Sigmoid colon (tissue), 7 donors: ENCODE data around the gene PRTG. TPM values are rescaled to one million over a fixed set of nuclear protein-coding genes. Genes with fewer than 3 reads are reported as not detected.
"Not testable (repeated sequence)": the region's sequence is repeated elsewhere in the genome, so short reads cannot be mapped to it uniquely, and the experiment has no call there.

Experiments
- DNase-seq: peaks from one replicate; pipeline ENCODE4 v3.0.0-alpha.2; 2019
- H3K27ac ChIP-seq, 4 donors: fragments of 200-600 bp; sonication (generic); one replicate each; pipeline ENCODE4 v1.5.1; 2016 to 2019; ENCODE audit warnings: mild to moderate bottlenecking in 1 of 4
- H3K27me3 ChIP-seq, 3 donors: fragments of 200-600 bp; sonication (generic); one replicate each; pipeline ENCODE4 v1.5.1; 2019; ENCODE audit warnings: mild to moderate bottlenecking in 1 of 3
- H3K36me3 ChIP-seq, 4 donors: fragments of 200-600 bp; sonication (generic); one replicate each; pipeline ENCODE4 v1.5.1; 2016 to 2019
- H3K4me1 ChIP-seq, 4 donors: fragments of 200-600 bp; sonication (generic); one replicate each; pipeline ENCODE4 v1.5.1; 2017 to 2019
- H3K4me3 ChIP-seq, 4 donors: fragments of 200-600 bp; sonication (generic); one replicate each; pipeline ENCODE4 v1.5.1; 2017 to 2019; ENCODE audit warnings: mild to moderate bottlenecking in 2 of 4, moderate library complexity in 1 of 4
- H3K9me3 ChIP-seq, 4 donors: fragments of 200-600 bp in 3 of 4; sonication (generic) in 3 of 4; one replicate each; pipeline versions ENCODE4 v1.5.1 to v1.6.1; 2013 to 2019
- EP300 ChIP-seq, 4 donors: sonication (generic); formaldehyde crosslinking; IDR thresholded peaks; one replicate each; pipeline ENCODE4 v1.6.1; 2017; ENCODE audit warnings: antibody characterized with exemption in 4 of 4
- POLR2A ChIP-seq, 2 donors: fragments of 450-650 bp; IDR thresholded peaks; one replicate each; pipeline ENCODE4 v1.6.1; 2016; ENCODE audit warnings: antibody characterized with exemption in 2 of 2, mild to moderate bottlenecking in 2 of 2, moderate library complexity in 2 of 2
- POLR2AphosphoS5 ChIP-seq, 4 donors: sonication (generic); formaldehyde crosslinking; IDR thresholded peaks; one replicate each; pipeline ENCODE4 v1.6.1; 2017; ENCODE audit warnings: antibody characterized with exemption in 4 of 4
- WGBS, 2 donors: extraction: QIAGEN DNeasy Blood & Tissue Kit; methylation state at CpG; one replicate each; pipeline ENCODE4 v1.1.7; 2013; 5-methylcytosine and 5-hydroxymethylcytosine counted together
- intact Hi-C: fragments of 100-400 bp; cut with DNase I; formaldehyde crosslinking; loops from one replicate; pipeline ENCODE4 v1.15.1; 2023
- polyA plus RNA-seq, 3 donors: library from polyadenylated mRNA; stranded (reverse); fragments of 200-250 nt; gene quantifications; one replicate each; pipeline ENCODE4 v1.2.3, GENCODE V29; 2013
- total RNA-seq, 4 donors: library from RNA; depleted of rRNA; stranded (reverse); fragments of >200 nt; gene quantifications; one replicate each; pipeline ENCODE4 v1.1.0, GENCODE V29; 2016
- TF ChIP-seq, protein P1 (sequence below), 4 experiments: fragments of 450-650 bp in 3 of 4; fragments of 200-600 bp in 1 of 4; IDR thresholded peaks; one replicate each; pipeline ENCODE4 v1.5.1; 2016 to 2019; ENCODE audit warnings: antibody characterized with exemption in 4 of 4, mild to moderate bottlenecking in 3 of 4, moderate library complexity in 2 of 4
- donor health status: healthy with polysubstance abuse.
- donor health status: Bipolar disorder and iron deficiency.
- donor health status: healthy.

PRTG gene
- total and polyA plus RNA-seq, 7 donors = 0.42 to 5.3 (median 2.1) TPM; not detected in 2

DNA sequence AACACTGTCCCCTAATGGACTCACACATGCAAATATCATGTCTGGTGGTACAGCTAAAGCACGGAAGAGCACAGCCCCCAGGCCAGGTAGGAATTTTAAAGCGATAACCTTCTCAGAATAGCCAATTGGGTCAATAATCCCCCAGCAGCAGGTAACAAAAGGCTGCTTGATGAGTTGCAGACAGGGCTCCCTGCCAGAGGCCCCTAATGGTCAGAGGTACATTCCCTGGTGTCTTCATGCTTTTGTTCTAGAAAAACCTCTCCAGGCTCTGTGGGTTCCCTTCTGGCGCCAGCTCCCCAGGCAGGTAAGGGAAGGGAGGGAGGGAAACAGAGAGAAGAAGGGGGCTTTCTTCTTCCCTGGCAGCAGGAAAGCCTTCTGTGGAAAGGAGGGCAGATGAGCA, 43.4 kb upstream of the PRTG start:
- DNase-seq = no peak
- Histone ChIP-seq H3K27ac (no peak overlapping the region), H3K4me1 (peaks cover 0 to 8% (median 0%) of the 10 kb centered on the region in 4 donors), H3K36me3 (no peaks in the 10 kb centered on the region), H3K9me3 (no peaks in the 10 kb centered on the region), H3K4me3 (no peak overlapping the region), H3K27me3 (no peaks in the 10 kb centered on the region)
- intact Hi-C loops = no loop called here
- 91% methylated on average over 3 of the region's 3 CpGs for WGBS, 2 donors
- TF ChIP-seq POLR2A (IDR thresholded peaks at IDR 0.05) = no peak
- no peak for TF ChIP-seq EP300 (IDR thresholded peaks at IDR 0.05)
- no peak for TF ChIP-seq POLR2AphosphoS5 (IDR thresholded peaks at IDR 0.05)
- TF ChIP-seq, protein P1, sequence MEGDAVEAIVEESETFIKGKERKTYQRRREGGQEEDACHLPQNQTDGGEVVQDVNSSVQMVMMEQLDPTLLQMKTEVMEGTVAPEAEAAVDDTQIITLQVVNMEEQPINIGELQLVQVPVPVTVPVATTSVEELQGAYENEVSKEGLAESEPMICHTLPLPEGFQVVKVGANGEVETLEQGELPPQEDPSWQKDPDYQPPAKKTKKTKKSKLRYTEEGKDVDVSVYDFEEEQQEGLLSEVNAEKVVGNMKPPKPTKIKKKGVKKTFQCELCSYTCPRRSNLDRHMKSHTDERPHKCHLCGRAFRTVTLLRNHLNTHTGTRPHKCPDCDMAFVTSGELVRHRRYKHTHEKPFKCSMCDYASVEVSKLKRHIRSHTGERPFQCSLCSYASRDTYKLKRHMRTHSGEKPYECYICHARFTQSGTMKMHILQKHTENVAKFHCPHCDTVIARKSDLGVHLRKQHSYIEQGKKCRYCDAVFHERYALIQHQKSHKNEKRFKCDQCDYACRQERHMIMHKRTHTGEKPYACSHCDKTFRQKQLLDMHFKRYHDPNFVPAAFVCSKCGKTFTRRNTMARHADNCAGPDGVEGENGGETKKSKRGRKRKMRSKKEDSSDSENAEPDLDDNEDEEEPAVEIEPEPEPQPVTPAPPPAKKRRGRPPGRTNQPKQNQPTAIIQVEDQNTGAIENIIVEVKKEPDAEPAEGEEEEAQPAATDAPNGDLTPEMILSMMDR (IDR thresholded peaks at IDR 0.05) = no peak

- H3K27me3 ChIP-seq, H3K27ac ChIP-seq, H3K4me3 ChIP-seq, DNase-seq, H3K36me3 ChIP-seq, H3K4me1 ChIP-seq, intact Hi-C loops, H3K9me3 ChIP-seq: not testable (repeated sequence)
- WGBS, 2 donors = 87 to 90% methylated on average over 9 of the region's 9 CpGs
Measured at GRCh38 chr15:55785593-55785992, 42.6 kb upstream of the PRTG start.

DNA sequence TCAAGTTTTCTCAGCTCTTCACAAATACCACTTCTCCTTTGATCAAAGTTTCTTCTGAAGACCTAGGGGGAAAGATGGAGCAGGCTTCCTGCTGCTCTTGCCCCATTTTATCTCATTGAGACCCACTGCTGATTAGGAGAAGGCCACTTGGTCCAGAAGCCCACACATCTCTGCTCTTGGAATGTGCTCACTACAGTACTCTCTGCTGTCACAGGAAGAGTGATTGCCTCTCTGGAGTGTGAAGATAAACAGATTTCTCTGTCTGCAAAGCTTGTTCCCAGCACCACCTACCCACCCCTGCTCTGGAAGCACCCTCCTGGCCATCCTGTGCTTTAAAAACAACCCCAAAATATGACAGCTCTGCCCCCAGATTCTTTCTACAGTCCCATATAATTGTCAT, 41.3 kb upstream of the PRTG start:
- TF ChIP-seq, protein P1 (IDR thresholded peaks at IDR 0.05) = no peak
- no peak for TF ChIP-seq EP300 (IDR thresholded peaks at IDR 0.05)
- TF ChIP-seq POLR2AphosphoS5 (IDR thresholded peaks at IDR 0.05) = no peak
- TF ChIP-seq POLR2A (IDR thresholded peaks at IDR 0.05) = no peak
- H3K27ac ChIP-seq = no peak overlapping the region
- H3K4me1 ChIP-seq = peaks cover 0 to 8% (median 0%) of the 10 kb centered on the region in 4 donors
- no peak for DNase-seq
- H3K4me3 ChIP-seq = no peak overlapping the region
- no peaks in the 10 kb centered on the region for H3K36me3 ChIP-seq
- H3K9me3 ChIP-seq = no peaks in the 10 kb centered on the region
- no peaks in the 10 kb centered on the region for H3K27me3 ChIP-seq
- intact Hi-C loops = no loop called here

DNA sequence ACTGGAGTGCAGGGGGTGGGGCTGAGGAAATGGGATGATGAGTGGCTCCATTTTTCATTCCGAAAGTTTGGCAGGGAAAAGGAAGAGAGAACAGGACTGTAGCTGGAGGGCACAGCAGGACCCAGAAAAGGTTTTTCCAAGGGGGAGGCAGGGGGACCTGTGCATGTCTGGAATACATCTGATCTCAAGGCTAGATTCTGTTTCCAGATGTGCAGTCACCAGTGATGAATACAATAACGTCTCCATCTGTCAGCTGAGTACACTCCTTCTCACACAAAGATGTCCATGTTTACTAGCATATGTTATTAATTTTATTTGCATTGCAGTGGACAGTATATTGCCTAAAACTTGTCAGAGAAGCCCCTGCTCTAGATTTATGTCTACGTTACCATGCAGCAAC, 39.9 kb upstream of the PRTG start:
- intact Hi-C loops = no loop called here
- Histone ChIP-seq H3K4me1 (peaks cover 0 to 8% (median 0%) of the 10 kb centered on the region in 4 donors), H3K9me3 (no peaks in the 10 kb centered on the region), H3K4me3 (no peak overlapping the region), H3K27me3 (no peaks in the 10 kb centered on the region), H3K27ac (no peak overlapping the region), H3K36me3 (no peaks in the 10 kb centered on the region)
- no peak for TF ChIP-seq EP300 (IDR thresholded peaks at IDR 0.05)
- no peak for TF ChIP-seq POLR2A (IDR thresholded peaks at IDR 0.05)
- TF ChIP-seq, protein P1 (IDR thresholded peaks at IDR 0.05) = no peak
- no peak for TF ChIP-seq POLR2AphosphoS5 (IDR thresholded peaks at IDR 0.05)
- WGBS, 2 donors = 67 to 80% methylated on average over 3 of the region's 3 CpGs
- no peak for DNase-seq

- no peak for DNase-seq
- no peaks in the 10 kb centered on the region for H3K27me3 ChIP-seq
- TF ChIP-seq, protein P1 (IDR thresholded peaks at IDR 0.05) = no peak
- TF ChIP-seq POLR2AphosphoS5 (IDR thresholded peaks at IDR 0.05) (no peak), EP300 (IDR thresholded peaks at IDR 0.05) (no peak), POLR2A (IDR thresholded peaks at IDR 0.05) (no peak)
- 53 to 84% methylated on average over 1 to 2 of the region's 2 CpGs for WGBS, 2 donors
- no peak overlapping the region for H3K27ac ChIP-seq
- H3K9me3 ChIP-seq = no peaks in the 10 kb centered on the region
- H3K36me3 ChIP-seq = no peaks in the 10 kb centered on the region
- H3K4me3 ChIP-seq = no peak overlapping the region
- intact Hi-C loops = no loop called here
- H3K4me1 ChIP-seq = peaks cover 0 to 8% (median 0%) of the 10 kb centered on the region in 4 donors
Measured at GRCh38 chr15:55780292-55780691, 37.3 kb upstream of the PRTG start.
